Measurements from ENCODE around the gene SLC25A34.

The SLC25A34 gene

GRCh38 chr1:15731735-15732685 is 4.0 kb upstream of the SLC25A34 start:
- 95% methylated on average over 39 of the region's 39 CpGs for WGBS

GRCh38 chr1:15732686-15733081 is 3.4 kb upstream of the SLC25A34 start:
- Histone ChIP-seq H2BK15ac (ENCODE audit: low read depth, poor library complexity, severe bottlenecking) (no peak overlapping the region), H2BK5ac (ENCODE audit: low read depth, low read length, poor library complexity, severe bottlenecking) (no peak overlapping the region), H2AK5ac (ENCODE audit: low read length, severe bottlenecking) (no peak overlapping the region), H4K8ac (ENCODE audit: low read length) (no peak overlapping the region), H3K23ac (ENCODE audit: low read length in 2 of 2) (no peak overlapping the region), H3K18ac (ENCODE audit: low read depth in 1 of 2, low read length in 2 of 2) (no peak overlapping the region), H3K4me3 (ENCODE audit: insufficient read depth in 1 of 2, low read depth in 1 of 2, low read length in 2 of 2) (no peak overlapping the region), H3K9ac (ENCODE audit: low read length) (no peak overlapping the region), H3K27ac (ENCODE audit: low read length, poor library complexity, severe bottlenecking) (no peak overlapping the region), H2AFZ (ENCODE audit: low read depth, low read length) (no peak overlapping the region), H3K4me1 (ENCODE audit: control insufficient read depth, insufficient read depth, low read depth, low read length) (peaks cover 5% of the 10 kb centered on the region), H3K36me3 (ENCODE audit: control insufficient read depth in 1 of 2, insufficient read depth in 2 of 2, low read depth in 1 of 2, low read length in 2 of 2) (peaks cover 76 to 93% of the 10 kb centered on the region in 2 experiments), H3K9me3 (ENCODE audit: control insufficient read depth, low read length) (no peaks in the 10 kb centered on the region), H3K27me3 (ENCODE audit: control insufficient read depth in 1 of 2, insufficient read depth in 1 of 2, low read length in 2 of 2) (no peaks in the 10 kb centered on the region), H4K91ac (ENCODE audit: low read length) (no peak overlapping the region), H3K4ac (ENCODE audit: low read depth in 1 of 2, low read length in 2 of 2) (no peak overlapping the region), H3K14ac (ENCODE audit: low read length in 2 of 2) (no peak overlapping the region), H2BK120ac (ENCODE audit: low read depth, low read length) (no peak overlapping the region), H3K4me2 (ENCODE audit: low read length, poor library complexity, severe bottlenecking) (no peak overlapping the region), H3K79me1 (replicated peaks; ENCODE audit: low read length, poor library complexity, severe bottlenecking) (no peaks in the 10 kb centered on the region), H2BK12ac (ENCODE audit: low read length in 2 of 2) (no peak overlapping the region)
- no peak for DNase-seq
- WGBS, result 97% methylated on average over 7 of the region's 7 CpGs

More at GRCh38 chr1:15731735-15732685, 4.0 kb upstream of the SLC25A34 start:
- Histone ChIP-seq H3K4me3 (ENCODE audit: insufficient read depth in 1 of 2, low read depth in 1 of 2, low read length in 2 of 2) (no peak overlapping the region), H3K79me1 (replicated peaks; ENCODE audit: low read length, poor library complexity, severe bottlenecking) (no peaks in the 10 kb centered on the region), H3K23ac (ENCODE audit: low read length in 2 of 2) (no peak overlapping the region), H3K4me2 (ENCODE audit: low read length, poor library complexity, severe bottlenecking) (no peak overlapping the region), H3K27ac (ENCODE audit: low read length, poor library complexity, severe bottlenecking) (no peak overlapping the region), H3K9me3 (ENCODE audit: control insufficient read depth, low read length) (no peaks in the 10 kb centered on the region), H3K9ac (ENCODE audit: low read length) (no peak overlapping the region), H2BK15ac (ENCODE audit: low read depth, poor library complexity, severe bottlenecking) (no peak overlapping the region), H4K8ac (ENCODE audit: low read length) (no peak overlapping the region), H2AFZ (ENCODE audit: low read depth, low read length) (no peak overlapping the region), H3K14ac (ENCODE audit: low read length in 2 of 2) (no peak overlapping the region), H2BK5ac (ENCODE audit: low read depth, low read length, poor library complexity, severe bottlenecking) (no peak overlapping the region), H3K4ac (ENCODE audit: low read depth in 1 of 2, low read length in 2 of 2) (no peak overlapping the region), H2AK5ac (ENCODE audit: low read length, severe bottlenecking) (no peak overlapping the region), H3K36me3 (ENCODE audit: control insufficient read depth in 1 of 2, insufficient read depth in 2 of 2, low read depth in 1 of 2, low read length in 2 of 2) (peaks cover 83 to 99% of the 10 kb centered on the region in 2 experiments), H3K4me1 (ENCODE audit: control insufficient read depth, insufficient read depth, low read depth, low read length) (peaks cover 5% of the 10 kb centered on the region), H4K91ac (ENCODE audit: low read length) (no peak overlapping the region), H3K27me3 (ENCODE audit: control insufficient read depth in 1 of 2, insufficient read depth in 1 of 2, low read length in 2 of 2) (no peaks in the 10 kb centered on the region), H3K18ac (ENCODE audit: low read depth in 1 of 2, low read length in 2 of 2) (no peak overlapping the region), H2BK12ac (ENCODE audit: low read length in 2 of 2) (no peak overlapping the region), H2BK120ac (ENCODE audit: low read depth, low read length) (no peak overlapping the region)
- DNase-seq, result no peak

DNA sequence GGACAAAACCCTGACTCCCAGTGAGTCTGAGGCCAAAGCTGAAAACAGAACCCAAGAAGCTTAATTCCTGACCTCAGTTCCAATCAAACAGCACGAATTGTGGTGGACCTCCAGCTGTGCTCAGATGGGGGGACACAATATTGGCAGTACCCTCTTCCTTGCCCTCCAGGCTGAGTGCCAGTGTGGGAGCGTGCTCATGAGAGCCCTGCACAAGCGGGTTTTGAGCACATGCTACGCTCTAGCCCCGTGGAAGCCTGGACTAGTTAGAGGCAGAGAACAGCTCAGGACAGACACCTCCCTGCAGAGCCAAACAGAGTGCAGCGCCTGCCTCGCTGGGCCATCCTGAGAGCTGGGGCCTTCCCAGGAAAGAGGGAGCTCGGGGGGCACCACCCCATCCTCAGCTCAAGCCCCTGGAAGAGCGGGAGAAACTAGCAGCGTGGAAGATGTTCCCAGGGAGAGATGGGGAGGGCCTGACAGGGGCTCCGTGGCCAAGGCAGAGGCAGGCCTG is 2.8 kb upstream of the SLC25A34 start:
- no peak overlapping the region for H3K4me3 ChIP-seq (ENCODE audit: insufficient read depth in 1 of 2, low read depth in 1 of 2, low read length in 2 of 2)
- H3K14ac ChIP-seq (ENCODE audit: low read length in 2 of 2), result no peak overlapping the region
- H3K4ac ChIP-seq (ENCODE audit: low read depth in 1 of 2, low read length in 2 of 2), result no peak overlapping the region
- H3K23ac ChIP-seq (ENCODE audit: low read length in 2 of 2), result no peak overlapping the region
- H2BK15ac ChIP-seq (ENCODE audit: low read depth, poor library complexity, severe bottlenecking), result no peak overlapping the region
- H2AK5ac ChIP-seq (ENCODE audit: low read length, severe bottlenecking), result no peak overlapping the region
- 92% methylated on average over 11 of the region's 11 CpGs for WGBS
- no peak overlapping the region for H2BK12ac ChIP-seq (ENCODE audit: low read length in 2 of 2)
- no peak overlapping the region for H2BK120ac ChIP-seq (ENCODE audit: low read depth, low read length)
- peaks cover 6% of the 10 kb centered on the region for H3K4me1 ChIP-seq (ENCODE audit: control insufficient read depth, insufficient read depth, low read depth, low read length)
- no peak overlapping the region for H2AFZ ChIP-seq (ENCODE audit: low read depth, low read length)
- peaks cover 70 to 87% of the 10 kb centered on the region in 2 experiments for H3K36me3 ChIP-seq (ENCODE audit: control insufficient read depth in 1 of 2, insufficient read depth in 2 of 2, low read depth in 1 of 2, low read length in 2 of 2)
- H3K27ac ChIP-seq (ENCODE audit: low read length, poor library complexity, severe bottlenecking), result no peak overlapping the region
- no peaks in the 10 kb centered on the region for H3K27me3 ChIP-seq (ENCODE audit: control insufficient read depth in 1 of 2, insufficient read depth in 1 of 2, low read length in 2 of 2)
- no peak overlapping the region for H3K4me2 ChIP-seq (ENCODE audit: low read length, poor library complexity, severe bottlenecking)
- no peak overlapping the region for H3K18ac ChIP-seq (ENCODE audit: low read depth in 1 of 2, low read length in 2 of 2)
- DNase-seq, result no peak
- H4K91ac ChIP-seq (ENCODE audit: low read length), result no peak overlapping the region
- no peak overlapping the region for H4K8ac ChIP-seq (ENCODE audit: low read length)
- H3K9me3 ChIP-seq (ENCODE audit: control insufficient read depth, low read length), result no peaks in the 10 kb centered on the region
- H3K9ac ChIP-seq (ENCODE audit: low read length), result no peak overlapping the region
- H2BK5ac ChIP-seq (ENCODE audit: low read depth, low read length, poor library complexity, severe bottlenecking), result no peak overlapping the region
- H3K79me1 ChIP-seq (replicated peaks; ENCODE audit: low read length, poor library complexity, severe bottlenecking), result no peaks in the 10 kb centered on the region

DNA sequence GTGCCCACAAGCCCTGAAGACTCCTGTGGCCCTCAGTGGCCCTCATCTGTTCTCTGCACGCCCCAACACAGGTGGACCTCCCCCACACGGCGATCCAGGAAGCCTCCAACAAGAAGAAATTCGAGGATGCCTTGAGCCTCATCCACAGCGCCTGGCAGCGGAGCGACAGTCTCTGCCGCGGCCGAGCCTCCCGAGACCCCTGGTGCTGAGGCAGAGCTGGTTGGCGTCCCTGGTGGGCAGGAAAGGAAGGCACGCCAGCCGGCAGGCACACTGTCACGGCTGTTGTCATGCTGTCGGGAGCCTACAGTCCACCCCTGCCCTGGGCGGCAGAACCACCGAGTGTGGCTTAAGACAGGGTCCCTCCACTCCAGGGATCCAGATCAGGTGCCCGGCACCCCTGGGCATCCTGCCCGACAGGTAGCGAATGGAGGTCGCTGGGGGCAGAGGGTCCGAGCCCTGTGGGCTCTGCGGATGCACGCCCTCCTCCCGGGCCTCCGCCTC is 2.3 kb upstream of the SLC25A34 start:
- Histone ChIP-seq H2BK5ac (ENCODE audit: low read depth, low read length, poor library complexity, severe bottlenecking) (no peak overlapping the region), H4K91ac (ENCODE audit: low read length) (no peak overlapping the region), H3K27ac (ENCODE audit: low read length, poor library complexity, severe bottlenecking) (no peak overlapping the region), H3K9me3 (ENCODE audit: control insufficient read depth, low read length) (no peaks in the 10 kb centered on the region), H2AFZ (ENCODE audit: low read depth, low read length) (no peak overlapping the region), H2BK15ac (ENCODE audit: low read depth, poor library complexity, severe bottlenecking) (no peak overlapping the region), H3K79me1 (replicated peaks; ENCODE audit: low read length, poor library complexity, severe bottlenecking) (no peaks in the 10 kb centered on the region), H3K18ac (ENCODE audit: low read depth in 1 of 2, low read length in 2 of 2) (no peak overlapping the region), H3K23ac (ENCODE audit: low read length in 2 of 2) (no peak overlapping the region), H3K36me3 (ENCODE audit: control insufficient read depth in 1 of 2, insufficient read depth in 2 of 2, low read depth in 1 of 2, low read length in 2 of 2) (peaks cover 65 to 82% of the 10 kb centered on the region in 2 experiments), H3K14ac (ENCODE audit: low read length in 2 of 2) (no peak overlapping the region), H2BK12ac (ENCODE audit: low read length in 2 of 2) (no peak overlapping the region), H4K8ac (ENCODE audit: low read length) (no peak overlapping the region), H3K4ac (ENCODE audit: low read depth in 1 of 2, low read length in 2 of 2) (no peak overlapping the region), H3K4me2 (ENCODE audit: low read length, poor library complexity, severe bottlenecking) (no peak overlapping the region), H3K4me1 (ENCODE audit: control insufficient read depth, insufficient read depth, low read depth, low read length) (peaks cover 9% of the 10 kb centered on the region), H2AK5ac (ENCODE audit: low read length, severe bottlenecking) (no peak overlapping the region), H3K9ac (ENCODE audit: low read length) (no peak overlapping the region), H3K27me3 (ENCODE audit: control insufficient read depth in 1 of 2, insufficient read depth in 1 of 2, low read length in 2 of 2) (no peaks in the 10 kb centered on the region), H3K4me3 (ENCODE audit: insufficient read depth in 1 of 2, low read depth in 1 of 2, low read length in 2 of 2) (no peak overlapping the region), H2BK120ac (ENCODE audit: low read depth, low read length) (no peak overlapping the region)
- no peak for DNase-seq
- 97% methylated on average over 27 of the region's 27 CpGs for WGBS

Measured in mesenchymal stem cell (in vitro differentiated cells and primary cell).